Subcutaneous adipose tissue (tissue), 4 donors: Measurements from ENCODE around the gene SLC35E4. TPM values are rescaled to one million over a fixed set of nuclear protein-coding genes. Genes with fewer than 3 reads are reported as not detected.

Experiments
- total RNA-seq, 4 donors: library from RNA; depleted of rRNA; stranded (reverse); fragments of >200 nt; gene quantifications; one replicate each; pipeline ENCODE4 v1.1.0, GENCODE V29; 2016
- TF ChIP-seq, protein P1 (sequence below): fragments of 450-650 bp; IDR thresholded peaks from one replicate; pipeline ENCODE4 v1.5.1; 2016; ENCODE audit warnings: low read depth, mild to moderate bottlenecking, control low read depth, antibody characterized with exemption, moderate library complexity

Gene SLC35E4
- total RNA-seq, 4 donors from 2014 or later = 2.4 to 5.4 (median 3.2) TPM

DNA sequence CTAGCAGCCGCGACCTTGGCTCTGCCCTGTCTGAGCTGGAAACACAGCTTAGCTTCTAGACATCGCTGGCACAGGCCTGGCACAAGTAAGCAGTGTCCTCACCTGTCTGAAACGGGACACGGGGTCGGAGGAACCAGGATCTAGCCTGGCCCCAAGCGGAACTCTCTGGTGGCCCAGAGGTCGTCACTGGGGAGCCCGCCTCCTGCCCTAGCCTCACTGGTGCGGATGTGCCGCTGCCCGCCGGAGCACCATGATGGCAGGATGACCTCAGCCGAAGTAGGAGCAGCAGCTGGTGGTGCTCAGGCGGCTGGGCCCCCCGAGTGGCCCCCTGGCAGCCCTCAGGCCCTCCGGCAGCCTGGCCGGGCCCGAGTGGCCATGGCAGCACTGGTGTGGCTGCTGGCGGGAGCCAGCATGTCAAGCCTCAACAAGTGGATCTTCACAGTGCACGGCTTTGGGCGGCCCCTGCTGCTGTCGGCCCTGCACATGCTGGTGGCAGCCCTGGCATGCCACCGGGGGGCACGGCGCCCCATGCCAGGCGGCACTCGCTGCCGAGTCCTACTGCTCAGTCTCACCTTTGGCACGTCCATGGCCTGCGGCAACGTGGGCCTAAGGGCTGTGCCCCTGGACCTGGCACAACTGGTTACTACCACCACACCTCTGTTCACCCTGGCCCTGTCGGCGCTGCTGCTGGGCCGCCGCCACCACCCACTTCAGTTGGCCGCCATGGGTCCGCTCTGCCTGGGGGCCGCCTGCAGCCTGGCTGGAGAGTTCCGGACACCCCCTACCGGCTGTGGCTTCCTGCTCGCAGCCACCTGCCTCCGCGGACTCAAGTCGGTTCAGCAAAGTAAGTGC, 871 bp downstream of the SLC35E4 start:
- TF ChIP-seq, protein P1, sequence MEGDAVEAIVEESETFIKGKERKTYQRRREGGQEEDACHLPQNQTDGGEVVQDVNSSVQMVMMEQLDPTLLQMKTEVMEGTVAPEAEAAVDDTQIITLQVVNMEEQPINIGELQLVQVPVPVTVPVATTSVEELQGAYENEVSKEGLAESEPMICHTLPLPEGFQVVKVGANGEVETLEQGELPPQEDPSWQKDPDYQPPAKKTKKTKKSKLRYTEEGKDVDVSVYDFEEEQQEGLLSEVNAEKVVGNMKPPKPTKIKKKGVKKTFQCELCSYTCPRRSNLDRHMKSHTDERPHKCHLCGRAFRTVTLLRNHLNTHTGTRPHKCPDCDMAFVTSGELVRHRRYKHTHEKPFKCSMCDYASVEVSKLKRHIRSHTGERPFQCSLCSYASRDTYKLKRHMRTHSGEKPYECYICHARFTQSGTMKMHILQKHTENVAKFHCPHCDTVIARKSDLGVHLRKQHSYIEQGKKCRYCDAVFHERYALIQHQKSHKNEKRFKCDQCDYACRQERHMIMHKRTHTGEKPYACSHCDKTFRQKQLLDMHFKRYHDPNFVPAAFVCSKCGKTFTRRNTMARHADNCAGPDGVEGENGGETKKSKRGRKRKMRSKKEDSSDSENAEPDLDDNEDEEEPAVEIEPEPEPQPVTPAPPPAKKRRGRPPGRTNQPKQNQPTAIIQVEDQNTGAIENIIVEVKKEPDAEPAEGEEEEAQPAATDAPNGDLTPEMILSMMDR = no peak

DNA sequence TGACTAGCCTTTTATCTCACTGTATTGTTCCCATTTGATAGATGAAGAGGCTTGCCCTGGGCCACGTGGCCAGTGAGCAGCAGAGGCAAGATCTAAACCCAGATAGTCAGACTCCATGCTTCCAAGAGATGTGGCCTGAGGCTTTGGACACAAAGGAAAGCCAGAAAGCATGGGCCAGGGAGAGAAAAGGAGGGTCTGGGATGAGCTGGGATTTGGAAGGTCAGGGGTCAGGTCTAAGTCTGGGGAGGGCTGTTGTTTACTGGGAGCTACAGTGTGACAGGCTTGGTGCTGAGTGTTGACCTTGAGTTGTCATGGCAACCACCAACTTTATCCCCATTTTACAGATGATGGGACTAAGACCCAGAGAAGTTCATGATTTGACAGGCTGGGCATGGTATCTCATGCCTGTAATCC, 2.1 kb downstream of the SLC35E4 start:
- TF ChIP-seq, protein P1 = no peak

DNA sequence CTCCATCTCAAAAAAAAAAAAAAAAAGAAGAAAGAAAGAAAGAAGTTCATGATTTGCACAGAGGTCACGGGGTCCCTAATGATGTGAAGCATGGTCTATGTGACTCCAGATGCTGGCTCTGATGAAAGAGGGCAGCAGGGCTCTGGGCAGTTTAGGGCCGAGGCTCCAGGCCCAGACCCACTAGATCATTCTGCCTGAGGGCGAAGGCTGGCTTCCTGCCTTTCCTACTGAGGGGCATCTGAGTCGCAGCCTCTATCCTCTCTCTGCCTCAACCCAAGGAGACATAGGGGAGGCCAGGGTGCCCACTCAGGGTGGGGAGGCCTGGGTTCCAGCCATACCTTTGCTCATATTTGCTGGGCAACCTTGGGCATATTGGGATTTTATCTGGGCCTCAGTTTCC, 4.8 kb downstream of the SLC35E4 start:
- TF ChIP-seq, protein P1 = no peak

DNA sequence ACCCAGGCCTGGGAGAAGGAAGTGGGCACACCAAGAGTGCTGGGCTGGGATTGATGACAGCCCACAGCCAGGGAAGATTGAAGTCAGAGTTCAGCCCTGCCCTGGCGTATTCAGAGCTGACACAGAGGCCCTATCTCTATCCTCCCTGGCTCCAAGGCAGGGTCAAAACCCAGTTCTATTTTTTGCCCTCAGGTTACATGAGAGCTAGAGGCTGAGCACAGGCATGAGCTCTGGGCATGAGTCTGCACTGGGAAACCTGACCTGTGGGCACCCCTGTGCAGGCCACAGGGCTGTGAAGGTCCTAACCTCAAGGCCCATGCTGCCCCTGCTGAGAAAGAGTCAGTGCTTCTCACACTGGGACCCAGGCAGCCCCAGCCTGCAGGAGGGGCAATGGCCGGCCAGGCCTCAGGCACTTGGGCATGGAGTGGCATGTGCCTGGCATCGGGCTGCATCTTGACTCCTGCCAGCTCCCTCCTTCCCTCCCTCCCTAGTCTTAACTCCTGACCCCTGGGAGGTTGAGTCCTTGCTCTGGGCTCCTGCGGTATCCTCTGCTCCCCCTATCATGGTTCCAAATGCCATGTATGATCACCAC, 5.4 kb downstream of the SLC35E4 start:
- TF ChIP-seq, protein P1 = no peak

DNA sequence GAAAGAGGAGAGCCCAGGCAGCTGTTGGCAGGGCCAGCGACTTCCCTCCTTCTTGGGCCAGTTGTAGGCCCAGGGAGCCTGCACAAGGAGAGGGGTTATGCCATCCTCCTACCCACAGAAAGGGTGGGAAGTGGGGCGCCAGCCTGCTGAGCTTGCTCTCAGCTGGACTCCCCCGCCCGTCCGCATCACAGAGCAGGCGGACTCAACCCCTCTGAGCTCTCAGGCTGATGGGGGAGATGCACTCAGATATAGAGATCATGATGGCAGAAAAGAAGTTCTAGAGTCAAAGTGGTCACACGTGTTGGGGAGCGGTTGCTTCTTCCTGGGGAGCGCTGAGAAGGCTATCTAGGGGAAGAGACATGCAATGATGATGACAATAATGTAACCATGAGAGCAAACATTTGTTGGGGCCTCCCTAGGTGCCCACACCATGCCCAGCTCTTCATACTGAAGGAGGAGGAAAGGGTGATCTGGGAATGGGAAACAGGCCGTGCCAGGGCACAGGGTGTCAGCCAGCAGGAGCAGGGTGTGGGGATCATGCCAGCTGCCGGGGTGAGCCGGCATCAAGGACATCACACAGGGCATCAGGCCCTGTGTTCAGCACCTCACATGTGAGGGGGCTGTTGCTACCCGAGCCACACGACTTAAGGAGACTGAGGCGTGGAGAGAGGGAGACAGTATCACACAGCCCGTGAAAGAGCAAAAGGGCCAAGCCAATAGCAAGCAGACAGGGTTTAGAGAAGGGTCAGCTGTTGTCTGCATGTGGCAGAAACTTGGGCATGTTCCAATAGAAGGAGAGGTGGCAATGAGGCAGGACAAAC, 7.7 kb downstream of the SLC35E4 start:
- TF ChIP-seq, protein P1 = no peak

DNA sequence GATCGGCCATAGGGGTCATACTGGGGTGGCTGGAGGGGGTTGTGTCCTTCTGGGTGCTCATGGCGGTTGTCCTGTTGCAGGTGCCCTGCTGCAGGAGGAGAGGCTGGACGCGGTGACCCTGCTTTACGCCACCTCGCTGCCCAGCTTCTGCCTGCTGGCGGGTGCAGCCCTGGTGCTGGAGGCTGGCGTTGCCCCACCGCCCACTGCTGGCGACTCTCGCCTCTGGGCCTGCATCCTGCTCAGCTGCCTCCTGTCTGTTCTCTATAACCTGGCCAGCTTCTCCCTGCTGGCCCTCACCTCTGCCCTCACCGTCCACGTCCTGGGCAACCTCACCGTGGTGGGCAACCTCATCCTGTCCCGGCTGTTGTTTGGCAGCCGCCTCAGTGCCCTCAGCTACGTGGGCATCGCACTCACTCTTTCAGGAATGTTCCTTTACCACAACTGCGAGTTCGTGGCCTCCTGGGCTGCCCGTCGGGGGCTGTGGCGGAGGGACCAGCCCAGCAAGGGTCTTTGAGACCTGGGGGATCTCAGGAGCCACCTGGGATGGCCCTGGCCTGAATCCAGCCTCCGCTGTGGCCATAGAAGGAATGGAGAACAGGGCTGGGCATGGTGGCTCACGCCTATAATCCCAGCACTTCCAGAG, 11.1 kb downstream of the SLC35E4 start:
- TF ChIP-seq, protein P1 = no peak
